Middle frontal gyrus (tissue), 1 donor: ENCODE data around the gene TP63.

ENCODE experiments used
- DNase-seq: peaks from one replicate; pipeline ENCODE4 v3.0.0-alpha.2; 2015; ENCODE audit warnings: low spot score; ENCODE audit errors: extremely low spot score

Gene TP63

GRCh38 chr3:189683546-189684255 is 52.5 kb downstream of the TP63 start:
- DNase-seq, result no peak

GRCh38 chr3:189684317-189684716 is 53.1 kb downstream of the TP63 start:
- DNase-seq, result no peak

GRCh38 chr3:189685291-189685690 is 54.1 kb downstream of the TP63 start:
- no peak for DNase-seq

- no peak for DNase-seq
Observed at GRCh38 chr3:189685860-189686259, 54.7 kb downstream of the TP63 start.

- DNase-seq, result no peak
Observed at GRCh38 chr3:189687475-189687874, 56.3 kb downstream of the TP63 start.

- DNase-seq, result no peak
Observed at GRCh38 chr3:189688262-189688661, 57.1 kb downstream of the TP63 start.

- DNase-seq, result no peak
Observed at GRCh38 chr3:189689625-189690024, 58.4 kb downstream of the TP63 start.

GRCh38 chr3:189690237-189690636 is 59.0 kb downstream of the TP63 start:
- no peak for DNase-seq

GRCh38 chr3:189690672-189691071 is 59.5 kb downstream of the TP63 start:
- DNase-seq, result no peak

GRCh38 chr3:189695400-189695799 is 64.2 kb downstream of the TP63 start:
- DNase-seq, result no peak

- DNase-seq, result no peak
Observed at GRCh38 chr3:189698811-189699210, 67.6 kb downstream of the TP63 start.

- no peak for DNase-seq
Observed at GRCh38 chr3:189699885-189700284, 68.7 kb downstream of the TP63 start.

GRCh38 chr3:189702066-189702646 is 71.0 kb downstream of the TP63 start:
- no peak for DNase-seq

GRCh38 chr3:189703865-189704264 is 72.7 kb downstream of the TP63 start:
- no peak for DNase-seq

- DNase-seq, result no peak
Observed at GRCh38 chr3:189708375-189708774, 77.2 kb downstream of the TP63 start.

- DNase-seq, result no peak
Observed at GRCh38 chr3:189710620-189711402, 79.6 kb downstream of the TP63 start.

GRCh38 chr3:189712906-189713483 is 81.8 kb downstream of the TP63 start:
- DNase-seq, result no peak

- DNase-seq, result no peak
Observed at GRCh38 chr3:189714991-189715961, 84.1 kb downstream of the TP63 start.

GRCh38 chr3:189718215-189718614 is 87.0 kb downstream of the TP63 start:
- no peak for DNase-seq

GRCh38 chr3:189720736-189721417 is 89.7 kb downstream of the TP63 start:
- no peak for DNase-seq
